Right renal cortex interstitium (tissue), 3 donors: ENCODE data around the gene BZW1. TPM values are rescaled to one million over a fixed set of nuclear protein-coding genes. Genes with fewer than 3 reads are reported as not detected.

Experiments
- DNase-seq, 3 donors: peaks; one replicate each; pipeline ENCODE4 v3.0.0-alpha.2; 2013; ENCODE audit warnings: low read depth in 3 of 3, low spot score in 2 of 3
- polyA plus RNA-seq, 3 donors: library from polyadenylated mRNA; unstranded; fragments of 120-200 nt; gene quantifications; one replicate each; pipeline ENCODE4 v1.2.1, GENCODE V29; 2013; ENCODE audit not compliant: insufficient read length in 3 of 3

Gene BZW1
- polyA plus RNA-seq, result 100 to 1,000 TPM; 271 to 294 (median 292) TPM

DNA sequence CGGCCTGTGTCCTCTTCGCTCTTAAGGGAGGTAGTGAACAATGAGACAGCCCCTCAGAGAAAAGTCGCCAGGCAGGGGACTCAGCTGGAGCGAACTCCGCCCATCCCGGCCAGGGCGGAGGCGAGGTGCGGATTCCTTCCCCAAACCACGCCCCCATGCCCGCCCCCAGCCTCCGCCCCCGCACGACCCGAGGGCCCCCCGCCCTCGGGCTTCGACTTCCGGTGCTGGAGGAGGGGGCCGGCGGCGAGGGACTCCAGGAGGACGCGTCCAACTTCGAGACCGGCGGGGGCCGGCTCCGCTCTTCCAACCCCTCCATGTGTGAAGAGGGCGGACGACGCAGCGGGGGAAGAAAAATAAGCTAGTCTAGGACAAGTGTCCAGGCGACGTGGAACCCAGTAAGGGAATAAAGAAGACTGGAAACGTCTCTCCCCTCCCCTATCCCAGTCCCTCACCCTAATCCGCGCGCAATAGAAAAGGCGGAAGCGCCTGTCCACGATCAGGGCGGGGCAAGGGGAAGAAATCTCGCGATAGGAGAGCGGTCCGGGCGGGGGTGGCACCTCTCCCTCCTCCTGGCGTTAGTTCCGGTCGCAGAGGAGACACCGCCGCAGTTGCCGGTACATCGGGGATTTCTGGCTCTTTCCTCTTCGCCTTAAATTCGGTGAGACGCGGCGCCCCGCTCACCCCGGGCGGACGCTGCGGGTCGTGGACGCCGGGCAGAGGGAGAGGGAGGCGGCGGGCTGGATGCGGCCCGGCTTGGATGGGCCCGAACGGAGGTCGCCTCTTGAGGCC lies at the start of gene BZW1:
TSS of gene BZW1 (plus strand) at position 578 of the 789 bp plus-strand sequence. CDS start 1,308 bp downstream, outside the sequence.
- peak; percentile 96 to 97 (median 96) for DNase-seq

DNA sequence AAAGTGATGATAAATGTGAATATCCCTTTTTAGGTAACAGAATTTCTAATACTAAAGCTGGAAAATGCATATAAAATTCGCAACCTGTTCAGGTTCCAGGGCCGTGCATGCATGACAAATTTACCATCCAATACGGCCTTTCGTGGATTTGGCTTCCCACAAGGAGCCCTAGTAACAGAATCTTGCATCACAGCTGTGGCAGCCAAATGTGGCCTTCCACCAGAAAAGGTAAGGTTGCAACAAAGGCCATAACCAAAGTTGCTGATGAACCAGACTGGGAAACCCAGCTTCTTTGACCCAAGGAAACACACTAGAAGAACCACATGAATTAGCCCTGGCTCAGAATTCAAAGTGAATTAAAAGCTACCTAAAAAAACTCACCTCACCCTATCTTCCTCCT lies 49.6 kb upstream of the BZW1 start:
- no peak for DNase-seq

DNA sequence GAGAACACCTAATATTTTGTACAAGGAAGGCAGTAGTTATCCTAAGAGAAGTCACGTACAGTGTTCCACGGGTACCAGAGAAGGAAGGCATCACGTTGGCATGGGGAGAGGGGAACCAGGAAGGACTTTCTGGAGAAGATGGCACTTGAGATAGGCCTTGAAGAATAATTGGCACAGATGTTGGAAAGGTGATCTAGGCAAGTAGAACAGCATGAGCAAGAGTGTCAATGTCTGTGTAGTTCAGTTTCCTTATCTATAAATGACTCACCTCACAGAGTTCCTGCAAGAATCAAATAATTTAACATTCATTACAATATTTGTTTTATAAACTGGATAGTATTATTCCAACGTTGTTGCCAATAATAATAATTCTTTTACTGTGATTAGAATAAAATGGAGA lies 48.3 kb upstream of the BZW1 start:
- no peak for DNase-seq

DNA sequence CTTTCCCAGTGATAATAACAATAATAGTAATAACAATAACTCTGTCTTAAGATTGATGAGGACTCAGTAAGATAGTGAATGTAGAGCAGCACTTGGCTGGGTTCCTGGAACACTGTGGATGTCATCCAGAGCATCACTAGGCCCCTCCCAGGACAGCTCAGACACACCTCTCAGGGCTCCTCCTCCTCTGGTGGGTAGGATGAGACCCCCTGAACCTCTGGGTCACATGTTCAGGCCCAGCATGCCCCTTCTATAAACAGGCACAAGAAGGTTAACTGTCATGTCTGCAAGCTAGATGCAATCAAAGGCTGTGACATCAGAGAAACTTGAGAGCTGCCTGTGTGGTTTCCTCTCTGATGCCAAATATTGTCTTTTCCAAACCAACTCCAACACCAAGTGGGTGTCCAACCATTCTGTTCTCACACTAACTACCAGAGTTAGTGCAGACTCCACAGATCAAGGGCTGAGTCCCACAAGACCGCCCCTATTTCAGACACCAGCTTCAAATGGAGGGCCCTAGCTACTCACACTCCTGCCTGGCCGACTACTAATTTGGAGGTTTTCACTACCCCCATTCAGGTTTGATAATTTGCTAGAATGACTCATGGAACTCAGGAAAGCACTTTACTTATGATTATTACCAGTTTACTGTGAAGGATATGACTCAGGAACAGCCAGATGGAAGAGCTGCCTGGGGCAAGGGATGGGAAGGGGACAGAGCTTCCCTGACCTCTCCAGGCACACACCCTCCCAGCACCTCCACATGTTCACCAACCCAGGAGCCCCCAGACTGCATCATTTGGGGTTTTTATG lies 46.4 kb upstream of the BZW1 start:
- DNase-seq, result no peak

DNA sequence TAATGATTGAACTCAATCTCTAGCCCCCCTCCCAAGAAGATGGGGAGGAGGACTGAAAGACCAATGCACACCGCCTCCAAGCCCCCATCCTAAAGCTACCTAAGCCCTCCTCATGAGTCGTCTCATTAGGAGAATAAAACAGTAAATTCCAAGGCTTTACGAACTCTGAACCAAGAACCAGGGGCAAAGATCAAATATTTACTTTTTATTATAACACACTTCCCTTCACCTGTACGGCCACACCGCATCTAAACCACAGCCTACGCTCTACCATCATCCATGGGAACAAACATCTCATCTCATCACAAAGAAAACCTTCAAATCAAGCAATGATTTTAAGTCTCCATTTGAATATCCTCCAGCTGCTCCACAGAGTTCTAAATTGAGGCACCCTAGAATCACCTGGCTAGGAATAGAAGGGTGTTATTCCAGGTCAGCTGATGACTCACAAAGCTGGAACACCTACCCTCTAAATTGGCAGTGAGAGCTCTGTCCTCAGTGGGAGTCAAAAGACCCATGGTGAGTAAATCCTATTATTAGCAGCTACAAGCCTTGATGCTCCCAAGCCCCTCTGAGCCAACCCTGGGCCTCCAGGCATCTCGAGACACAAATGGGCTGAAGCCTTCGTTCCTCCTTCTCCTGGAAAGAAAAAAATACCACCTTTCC lies 45.6 kb upstream of the BZW1 start:
- DNase-seq, result no peak

DNA sequence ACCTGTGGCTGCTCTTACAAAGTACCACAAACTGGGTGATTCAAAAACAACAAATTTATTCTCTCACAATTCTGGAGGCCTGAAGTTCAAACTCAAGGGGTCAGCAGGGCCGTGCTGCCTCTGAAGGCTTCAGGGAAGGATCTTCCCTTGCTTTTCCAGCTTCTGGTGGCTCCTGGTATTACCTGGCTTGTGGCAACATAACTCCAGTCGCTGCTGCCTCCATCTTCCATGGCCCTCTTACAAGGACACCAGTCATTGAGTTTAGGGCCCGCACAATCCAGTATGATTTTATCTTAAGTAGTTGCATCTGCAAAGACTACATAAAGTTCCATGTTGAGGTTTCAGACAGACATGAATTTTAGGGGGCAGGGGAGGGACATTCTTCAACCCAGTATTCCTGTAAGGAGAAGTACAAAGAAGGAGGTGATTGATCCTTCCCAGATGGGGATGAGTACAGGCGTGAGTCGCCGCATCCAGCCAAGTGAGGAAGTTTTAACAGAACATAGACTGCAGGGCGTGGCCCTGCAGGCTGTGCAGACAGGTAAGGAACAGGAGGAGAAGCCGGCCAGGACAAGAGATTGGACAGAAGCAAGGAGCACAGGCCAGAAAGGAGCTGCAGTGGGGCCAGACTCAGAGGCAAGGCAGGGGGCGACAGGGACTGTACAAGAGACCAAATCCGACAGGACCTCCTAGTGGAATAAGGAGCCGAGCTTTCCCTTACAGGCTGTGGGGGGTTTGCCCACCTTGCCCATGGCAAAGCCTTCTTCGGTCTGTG lies 44.4 kb upstream of the BZW1 start:
- no peak for DNase-seq

DNA sequence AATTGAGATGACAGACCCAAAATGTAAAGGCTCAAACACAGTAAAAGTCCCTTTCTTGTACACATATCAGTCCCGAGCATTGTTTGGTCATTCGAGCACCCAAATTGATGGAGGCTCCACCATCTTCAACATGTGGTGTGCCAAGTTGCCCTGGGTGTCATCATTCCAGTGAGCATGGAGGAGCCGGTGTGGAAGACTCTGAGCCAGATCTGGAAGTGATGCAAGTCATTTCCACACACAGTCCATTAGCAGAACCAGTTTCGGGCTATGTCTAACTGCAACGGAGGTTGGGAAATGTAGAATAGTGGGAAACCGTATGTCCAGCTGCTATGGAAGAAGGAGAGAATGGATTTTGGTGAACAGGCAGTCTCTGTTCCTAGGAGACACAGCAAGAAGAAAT lies 40.9 kb upstream of the BZW1 start:
- no peak for DNase-seq

DNA sequence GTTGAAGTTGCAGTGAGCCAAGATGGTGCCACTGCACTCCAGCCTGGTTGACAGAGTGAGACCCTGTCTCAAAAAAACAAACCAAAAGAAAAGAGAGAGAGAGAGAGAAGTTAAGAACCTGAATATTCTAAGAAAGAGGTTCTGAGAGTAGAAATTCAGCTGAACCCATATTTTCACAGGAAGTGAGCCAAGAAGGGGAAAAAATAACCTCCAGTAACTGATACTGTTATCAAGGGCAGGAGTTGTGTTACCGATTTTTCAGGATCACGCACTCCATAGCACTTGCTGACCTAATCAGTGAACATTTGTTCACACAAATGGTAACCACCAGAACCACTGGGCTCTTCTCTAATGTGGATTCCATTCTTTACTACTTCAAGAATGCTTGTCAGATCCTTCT lies 39.1 kb upstream of the BZW1 start:
- DNase-seq, result no peak

DNA sequence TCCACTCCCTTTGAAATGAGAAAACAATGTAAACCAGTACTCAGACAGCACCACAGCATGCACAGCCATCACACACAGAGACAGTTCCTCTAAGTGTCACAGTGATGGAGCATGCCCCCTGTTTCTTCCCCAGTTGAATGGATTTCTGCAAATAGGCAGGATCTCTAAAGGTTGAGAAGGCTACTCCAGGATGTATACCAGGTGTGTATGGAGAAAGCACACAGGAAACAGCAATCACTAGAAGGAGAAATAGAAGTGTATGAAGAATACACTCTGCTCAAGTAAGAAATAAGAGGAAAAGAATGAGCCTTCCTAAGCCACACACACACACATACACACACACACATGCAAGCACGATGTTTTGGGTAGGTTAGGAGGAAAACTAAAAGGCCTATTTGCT lies 38.6 kb upstream of the BZW1 start:
- DNase-seq, result no peak

DNA sequence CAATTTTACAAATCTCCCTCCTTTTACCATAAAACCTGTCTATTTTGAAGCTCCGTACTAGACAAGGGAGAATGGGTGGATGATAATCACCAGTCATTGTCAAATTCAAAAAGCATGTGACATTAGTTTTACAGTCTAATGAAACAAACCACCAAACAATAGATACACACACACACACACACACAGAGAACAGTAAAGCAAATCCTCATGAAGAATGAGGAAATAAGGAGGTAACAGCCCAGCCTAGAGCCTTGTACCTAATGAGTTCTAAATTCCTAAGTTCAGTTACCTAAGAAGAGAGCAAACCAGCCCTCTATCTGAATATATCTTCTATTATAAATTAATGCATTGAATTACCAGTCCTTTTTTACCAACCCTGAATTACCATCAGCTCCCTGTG lies 36.8 kb upstream of the BZW1 start:
- no peak for DNase-seq

DNA sequence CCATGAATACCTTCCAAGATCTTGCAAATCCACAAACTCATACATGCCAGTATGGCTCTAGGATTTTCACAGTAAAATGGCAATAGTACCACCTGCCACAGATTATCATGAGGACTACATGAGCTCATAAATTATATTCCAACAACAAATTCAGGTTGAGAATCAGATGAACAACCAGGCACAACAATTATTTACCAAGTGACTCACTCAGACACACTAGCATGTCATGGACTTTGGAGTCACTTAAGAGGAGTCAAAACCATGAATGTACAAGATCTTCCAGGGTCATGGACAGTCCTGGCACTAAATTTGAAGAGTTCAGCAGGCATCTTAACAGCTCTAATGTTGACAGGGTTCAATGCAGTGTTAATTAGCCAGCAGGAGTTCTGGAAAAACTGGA lies 34.4 kb upstream of the BZW1 start:
- no peak for DNase-seq

DNA sequence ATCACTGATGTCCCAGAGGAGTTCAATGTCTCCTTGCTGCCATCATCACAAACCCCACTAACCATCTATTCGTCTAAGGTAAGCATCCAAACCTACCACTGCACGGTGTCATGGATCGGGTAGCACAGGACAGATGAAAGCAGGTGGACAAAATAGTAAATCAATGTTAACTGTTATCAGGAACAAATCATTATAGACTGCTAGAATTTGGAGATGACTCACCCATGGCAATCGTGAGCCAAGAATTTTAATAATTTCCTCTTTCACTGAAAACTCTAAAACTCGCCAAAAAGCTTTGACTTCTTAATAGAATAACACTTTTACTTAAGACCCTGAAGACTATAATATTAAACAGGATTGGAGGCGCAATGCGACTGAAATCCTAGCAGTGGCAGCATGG lies 33.7 kb upstream of the BZW1 start:
- no peak for DNase-seq

DNA sequence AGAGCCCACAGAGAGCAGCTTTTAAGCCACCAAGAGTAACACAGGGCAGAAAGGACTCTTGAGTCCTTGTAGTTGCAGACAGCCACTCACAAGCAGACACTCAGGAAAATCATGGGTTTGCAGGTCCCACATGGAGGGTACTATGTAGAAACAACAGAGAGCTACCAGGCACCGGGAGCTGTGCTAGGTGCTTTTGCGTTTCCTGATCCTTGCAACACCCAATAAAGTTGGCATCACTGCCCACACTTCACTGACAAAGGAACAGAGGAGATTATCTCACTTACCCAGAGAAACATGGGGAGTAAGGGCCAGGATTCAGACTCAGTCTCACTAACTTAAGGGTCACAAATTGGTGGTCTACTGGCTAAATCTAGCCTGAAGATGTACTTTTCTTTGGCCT lies 32.5 kb upstream of the BZW1 start:
- DNase-seq, result no peak

DNA sequence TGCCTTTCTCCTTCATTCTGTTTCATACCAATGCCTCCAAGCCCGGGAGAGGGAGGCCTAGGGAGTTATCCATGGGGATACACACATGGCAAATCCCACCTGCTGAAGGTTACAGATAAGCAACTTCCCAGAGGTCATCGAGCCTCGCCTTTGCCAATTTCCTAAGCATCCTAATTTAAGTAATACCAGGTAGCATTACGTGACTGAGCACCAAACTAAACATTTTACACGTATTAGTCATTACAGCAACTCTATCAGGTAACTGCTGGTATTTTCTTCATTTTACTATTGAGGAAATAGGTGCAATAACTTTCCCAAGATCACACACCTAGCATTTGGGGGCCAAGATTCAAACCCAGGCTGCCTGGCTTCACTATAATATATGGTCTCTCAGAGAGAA lies 30.1 kb upstream of the BZW1 start:
- DNase-seq, result no peak

DNA sequence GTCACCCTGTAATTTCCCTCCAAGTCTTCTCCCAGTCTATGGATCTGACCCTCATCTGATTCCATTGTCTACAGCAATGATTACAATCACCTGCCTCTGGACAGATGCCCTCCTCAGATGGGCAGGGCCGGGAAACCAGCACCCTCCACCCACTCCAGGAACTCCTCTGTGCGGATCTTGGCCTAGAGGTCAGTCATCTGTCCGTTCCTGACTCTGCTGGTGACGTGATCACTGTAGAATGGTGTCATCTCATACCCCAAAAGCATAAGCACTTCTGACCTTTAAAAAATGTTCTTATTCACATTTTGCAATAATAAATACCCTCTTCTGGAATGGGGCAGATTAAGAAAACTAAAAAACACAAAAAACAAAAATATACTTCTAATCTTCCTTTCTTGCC lies 29.5 kb upstream of the BZW1 start:
- no peak for DNase-seq

DNA sequence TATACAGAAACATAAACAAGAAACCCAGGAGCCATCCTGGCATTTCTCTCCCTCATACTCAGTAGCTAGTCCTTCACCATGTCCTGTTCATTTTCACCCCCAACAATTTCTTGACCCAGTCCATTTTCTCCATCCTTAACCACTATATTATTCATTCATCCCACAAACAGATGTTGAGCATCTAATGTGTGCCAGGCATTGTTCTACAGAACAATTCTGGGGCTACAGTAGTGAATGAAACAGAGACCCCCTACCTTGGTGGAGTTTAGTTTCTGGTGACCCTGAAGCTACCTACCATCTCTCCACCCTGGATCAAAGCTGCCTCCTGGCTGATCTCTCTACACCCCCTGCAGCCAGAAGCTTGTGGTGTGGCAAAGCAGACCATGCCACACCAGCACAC lies 27.5 kb upstream of the BZW1 start:
- no peak for DNase-seq

DNA sequence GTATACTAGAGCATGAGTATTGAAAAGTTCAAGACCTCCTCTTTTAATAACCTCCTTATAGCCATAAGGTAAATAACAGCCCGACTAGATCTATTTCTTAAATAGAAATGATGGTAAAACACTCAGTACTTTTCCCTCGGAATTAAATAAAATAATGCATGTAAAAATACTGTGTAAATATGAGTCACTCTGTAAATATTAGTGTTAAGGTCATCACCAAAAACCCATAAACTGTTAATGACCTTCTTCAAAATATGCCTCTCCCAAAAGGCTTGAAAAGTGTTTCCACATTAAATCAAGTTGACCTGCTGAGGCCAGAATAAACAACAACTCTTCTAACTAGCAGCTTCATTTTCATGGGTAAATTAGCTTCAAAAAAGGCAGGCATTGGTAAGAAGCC lies 25.3 kb upstream of the BZW1 start:
- no peak for DNase-seq

DNA sequence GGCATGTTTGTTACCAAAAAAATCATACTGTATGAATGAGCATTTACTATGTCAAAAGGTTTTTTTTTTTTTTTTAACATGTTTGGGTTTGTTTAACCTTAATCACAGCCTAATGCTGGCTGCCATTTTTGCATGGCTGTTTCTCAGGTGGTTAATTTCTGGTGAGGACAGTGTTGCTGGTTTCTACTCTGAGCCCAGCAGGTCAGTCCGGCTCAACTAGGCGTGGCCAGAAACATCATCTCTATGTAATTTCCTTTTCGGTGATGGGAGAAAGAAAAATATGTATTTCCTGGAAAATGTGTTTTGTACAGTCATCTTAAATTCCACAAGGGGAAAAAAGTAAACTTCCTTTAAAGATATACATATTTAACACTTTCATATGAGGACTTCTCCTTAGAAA lies 24.9 kb upstream of the BZW1 start:
- no peak for DNase-seq

DNA sequence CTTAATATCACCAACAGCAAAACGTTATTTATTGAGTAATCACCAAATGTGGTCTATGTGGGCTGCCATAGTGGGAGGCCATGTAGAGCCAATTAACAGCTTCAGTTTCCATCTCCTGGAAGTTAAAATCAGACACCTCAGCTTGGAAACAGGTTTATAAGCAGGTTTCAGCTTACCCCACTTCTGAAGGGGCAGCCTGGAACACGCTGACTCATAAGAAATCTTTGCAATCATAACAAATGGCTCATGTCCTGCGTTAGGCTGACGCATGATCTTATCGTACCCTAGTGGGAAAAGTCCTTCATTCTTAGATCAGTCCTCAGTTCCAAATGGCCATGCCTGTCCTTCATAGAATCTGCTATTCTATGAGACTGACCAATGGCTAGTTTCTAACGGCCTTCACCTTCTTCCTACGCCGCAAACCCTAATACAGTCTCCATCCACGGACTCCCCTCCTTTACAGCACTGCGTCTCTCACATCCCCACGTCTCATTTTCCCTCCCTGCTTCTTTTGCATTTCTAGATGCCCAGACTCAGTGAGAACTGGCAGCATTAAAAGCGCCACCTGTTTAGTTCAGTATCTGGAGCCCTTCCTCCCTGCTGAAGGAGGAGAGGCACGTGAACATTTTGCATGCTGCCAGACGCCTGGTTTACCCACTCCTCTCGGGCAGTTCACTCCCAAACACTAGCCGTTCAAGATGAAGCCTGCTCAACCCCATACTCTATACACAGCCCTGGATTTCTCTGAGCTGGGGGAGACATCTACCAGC lies 24.2 kb upstream of the BZW1 start:
- no peak for DNase-seq

DNA sequence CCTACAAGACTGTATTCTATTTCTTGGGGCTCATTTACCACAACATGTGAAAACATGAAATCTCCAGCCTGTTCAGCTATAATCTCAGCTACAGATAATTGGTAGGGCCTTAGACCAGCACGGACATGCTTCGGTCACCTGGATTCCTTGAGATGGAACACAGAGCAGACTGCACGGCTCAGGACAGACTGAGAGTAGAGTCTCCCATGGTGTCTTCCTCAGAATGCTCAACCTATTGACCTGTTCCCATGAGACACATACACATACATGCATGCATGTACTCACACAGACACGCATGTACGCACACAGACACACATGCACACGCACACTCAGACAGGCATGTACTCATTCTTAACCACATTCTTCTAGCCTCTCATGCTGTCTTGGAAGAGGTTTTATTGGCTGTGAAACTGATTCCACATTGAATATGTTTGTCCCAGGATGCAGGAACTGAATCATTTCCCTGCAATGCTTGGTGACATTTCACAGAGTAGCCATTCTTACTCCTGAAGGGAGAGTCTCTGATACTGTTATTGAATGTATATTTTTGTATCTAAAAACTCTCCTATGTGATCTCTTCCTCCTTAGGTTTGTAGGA lies 23.5 kb upstream of the BZW1 start:
- DNase-seq, result no peak
